Central memory CD4-positive, alpha-beta T cell (primary cell): Measurements from ENCODE around the gene ISCU.
A peak's percentile ranks its signal among the peaks of the same experiment; 100 is the strongest.
"Not testable (repeated sequence)": the region's sequence is repeated elsewhere in the genome, so short reads cannot be mapped to it uniquely, and the experiment has no call there.

ENCODE experiments used
- DNase-seq: peaks from one replicate; pipeline ENCODE4 v3.0.0; 2022

Gene ISCU

DNA sequence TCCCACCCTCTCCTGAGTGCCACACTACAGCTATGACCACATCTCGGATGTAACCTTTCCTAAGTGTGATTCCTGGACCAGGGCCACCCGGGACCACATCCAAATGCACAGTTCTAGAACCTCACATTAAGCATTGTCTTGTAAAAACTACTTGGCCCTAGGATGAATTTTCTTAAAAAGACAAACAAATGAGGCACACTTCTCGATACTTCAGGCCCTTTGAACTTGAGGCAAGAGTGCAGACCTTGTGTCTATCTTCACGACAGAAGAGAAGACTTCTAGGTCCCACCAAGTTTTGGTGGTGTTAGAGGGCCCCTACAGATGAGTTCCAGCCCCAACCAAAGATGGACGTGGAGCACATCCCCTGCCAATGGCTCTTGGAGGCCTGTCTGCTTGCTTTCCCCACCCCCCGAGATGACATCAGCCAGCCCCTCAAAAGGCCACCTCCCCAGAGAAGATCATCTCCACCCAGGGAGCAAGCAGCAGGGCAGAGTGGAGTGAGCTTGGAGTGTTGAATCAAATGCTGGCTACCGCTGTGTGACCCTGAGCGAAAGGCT lies 9.3 kb downstream of the ISCU start:
- no peak for DNase-seq

DNA sequence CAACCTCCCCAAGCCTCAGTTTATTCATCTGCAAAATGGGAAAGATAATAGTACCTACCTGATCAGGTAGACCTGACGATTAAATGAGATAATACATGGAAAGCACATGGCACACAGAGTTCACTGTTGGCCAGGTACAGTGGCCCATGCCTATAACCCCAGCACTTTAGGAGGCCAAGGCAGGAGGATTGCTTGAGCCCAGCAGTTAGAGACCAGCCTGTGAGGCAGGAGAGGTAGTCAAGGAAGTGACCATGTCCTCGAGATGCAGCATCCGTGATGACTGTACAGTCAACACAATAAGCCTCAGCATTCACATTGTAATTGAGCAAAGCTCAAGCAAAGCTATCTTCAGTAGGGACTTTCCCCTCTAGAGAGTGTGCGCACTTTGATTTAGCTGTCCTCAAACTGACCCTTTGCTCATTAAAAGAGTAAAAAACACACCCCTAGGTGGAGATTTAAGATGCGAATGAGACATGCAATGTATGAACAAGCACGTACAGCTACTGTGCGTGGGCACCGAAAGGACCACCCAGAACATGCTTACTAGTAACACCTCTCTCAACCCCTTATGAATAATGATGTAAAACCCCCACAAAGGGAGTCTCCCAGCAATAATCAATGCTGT lies 9.9 kb downstream of the ISCU start:
- DNase-seq, result no peak

DNA sequence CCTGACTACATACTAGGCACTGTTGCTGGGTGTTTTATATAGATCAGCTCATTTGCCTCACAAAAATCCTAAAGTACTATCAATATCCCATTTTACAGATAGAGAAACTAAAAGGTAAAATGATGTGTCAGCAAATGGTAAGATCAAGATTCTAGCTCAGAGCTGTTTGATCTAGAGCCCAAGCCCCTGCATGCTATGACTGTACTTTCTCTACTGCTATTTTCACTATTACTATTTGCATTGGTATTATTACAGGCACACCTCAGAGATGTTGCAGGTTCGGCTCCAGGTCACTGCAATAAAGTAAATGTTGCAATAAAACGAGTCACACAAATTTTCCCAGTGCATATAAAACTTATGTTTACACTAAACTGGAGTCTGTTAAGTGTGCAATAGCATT lies 10.9 kb downstream of the ISCU start:
- no peak for DNase-seq

DNA sequence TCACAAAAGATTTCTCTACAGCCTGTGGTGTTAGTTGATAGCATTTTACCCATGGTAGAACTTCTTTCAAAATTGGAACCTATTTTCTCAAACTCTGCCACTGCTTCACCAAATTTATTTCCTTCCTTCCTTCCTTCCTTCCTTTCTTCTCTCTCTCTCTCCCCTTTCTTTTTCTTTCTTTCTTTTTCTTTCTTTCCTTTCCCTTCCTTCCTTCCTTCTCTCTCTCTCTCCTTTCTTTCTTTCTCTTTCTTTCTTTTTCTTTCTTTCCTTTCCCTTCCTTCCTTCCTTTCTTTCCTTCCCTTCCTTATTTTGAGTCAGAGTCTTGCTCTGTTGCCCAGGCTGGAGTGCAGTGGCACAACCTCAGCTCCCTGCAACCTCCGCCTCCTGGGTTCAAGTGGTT lies 11.9 kb downstream of the ISCU start:
- not testable (repeated sequence) for DNase-seq

DNA sequence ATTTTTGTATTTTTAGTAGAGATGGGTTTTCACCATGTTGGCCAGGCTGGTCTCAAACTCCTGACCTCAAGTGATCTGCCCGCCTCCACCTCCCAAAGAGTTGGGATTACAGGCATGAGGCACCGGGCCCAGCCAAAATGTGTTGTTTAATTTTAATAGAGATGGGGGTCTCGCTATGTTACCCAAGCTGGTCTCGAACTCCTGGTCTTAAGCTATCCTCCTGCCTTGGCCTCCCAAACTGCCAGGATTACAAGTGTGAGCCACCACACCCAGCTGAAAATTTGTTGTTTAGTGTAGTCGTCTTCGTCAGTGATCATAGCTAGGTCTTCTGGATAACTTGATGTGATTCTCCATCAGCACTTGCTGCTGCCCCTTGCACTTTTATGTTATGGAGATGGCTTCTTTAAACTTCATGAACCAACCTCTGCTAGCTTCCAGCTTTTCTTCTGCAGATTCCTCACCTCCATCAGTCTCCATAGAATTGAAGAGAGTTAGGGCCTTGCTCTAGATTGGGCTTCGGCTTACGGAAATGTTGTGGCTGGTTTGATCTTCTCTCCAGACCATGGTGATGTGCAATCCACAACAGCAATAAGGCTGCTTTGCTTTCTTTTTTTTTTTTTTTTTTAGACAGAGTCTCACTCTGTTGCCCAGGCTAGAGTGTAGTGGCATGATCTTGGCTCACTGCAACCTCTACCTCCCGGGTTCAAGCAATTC lies 13.0 kb downstream of the ISCU start:
- peak; percentile 40 for DNase-seq

DNA sequence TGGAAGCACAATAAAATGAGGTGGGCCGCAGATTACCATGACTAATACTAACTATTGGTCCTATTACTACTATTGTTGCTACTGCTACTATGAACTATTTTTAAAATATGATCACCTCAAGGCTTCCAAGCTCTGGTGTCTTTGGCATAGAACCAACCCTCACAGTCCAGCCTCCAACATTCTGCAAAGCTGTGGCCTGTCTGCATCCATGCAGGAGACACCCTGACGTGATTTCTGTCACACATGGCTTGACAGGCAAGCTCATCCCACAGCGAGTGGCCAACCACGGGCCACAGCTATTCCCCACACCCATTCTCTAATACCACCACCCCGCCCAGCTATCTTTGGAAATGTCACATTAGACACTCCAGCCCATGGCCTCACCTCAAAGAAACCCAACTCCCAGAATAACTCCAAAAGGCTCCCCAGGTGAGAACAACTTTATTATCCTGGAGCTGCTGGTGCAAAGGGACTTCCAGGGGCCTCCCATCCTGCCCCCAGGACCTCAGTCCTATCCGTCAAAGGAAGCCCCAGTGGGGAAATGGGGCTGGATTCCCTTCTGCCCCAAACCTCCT lies 14.4 kb downstream of the ISCU start:
- no peak for DNase-seq

DNA sequence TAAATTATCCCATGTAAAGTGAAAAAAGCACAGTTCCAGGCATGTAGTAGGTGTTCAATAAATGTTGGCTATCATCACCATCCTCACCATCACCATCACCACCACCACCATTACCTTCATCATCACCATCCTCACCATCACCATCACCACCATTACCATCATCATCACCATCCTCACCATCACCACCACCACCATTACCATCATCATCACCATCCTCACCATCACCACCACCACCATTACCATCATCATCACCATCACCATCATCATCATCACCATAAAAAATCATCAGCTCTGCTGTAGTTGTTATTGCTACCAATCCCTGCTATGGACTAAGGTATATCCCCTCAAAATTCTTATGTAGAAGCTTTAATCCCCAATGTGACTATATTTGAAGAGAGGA lies 15.1 kb downstream of the ISCU start:
- no peak for DNase-seq

DNA sequence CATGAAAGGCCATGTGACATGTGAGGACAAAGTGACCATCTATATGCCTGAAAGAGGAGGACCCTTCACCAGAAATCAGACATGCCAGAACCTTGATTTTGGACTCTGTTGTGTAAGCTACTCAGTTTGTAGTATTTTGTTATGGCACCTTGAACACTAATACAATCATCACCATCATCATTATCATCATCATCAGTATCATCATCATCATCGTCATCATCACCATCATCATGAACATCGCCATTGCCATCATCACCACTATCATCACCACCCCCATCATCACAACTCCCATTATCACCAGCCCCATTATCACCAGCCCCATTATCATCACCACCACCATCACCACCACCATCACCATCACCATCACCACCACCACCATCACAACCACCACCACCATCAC lies 15.9 kb downstream of the ISCU start:
- DNase-seq, result no peak

DNA sequence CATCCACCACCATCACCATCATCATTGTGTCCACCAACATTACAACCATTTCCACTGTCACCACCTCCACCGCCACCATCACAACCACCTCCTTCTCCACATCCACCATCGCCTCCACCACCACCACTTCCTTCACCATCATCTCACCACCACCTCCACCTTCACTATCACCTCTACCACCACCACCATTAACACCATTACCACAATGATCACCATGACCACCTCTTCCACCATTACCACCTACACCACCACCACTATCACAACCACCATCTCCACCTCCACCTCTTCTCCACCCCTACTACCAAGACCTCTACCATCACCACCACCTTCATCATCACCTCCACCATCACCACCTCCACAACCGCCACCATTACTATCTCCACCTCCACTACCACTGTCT lies 16.4 kb downstream of the ISCU start:
- no peak for DNase-seq

DNA sequence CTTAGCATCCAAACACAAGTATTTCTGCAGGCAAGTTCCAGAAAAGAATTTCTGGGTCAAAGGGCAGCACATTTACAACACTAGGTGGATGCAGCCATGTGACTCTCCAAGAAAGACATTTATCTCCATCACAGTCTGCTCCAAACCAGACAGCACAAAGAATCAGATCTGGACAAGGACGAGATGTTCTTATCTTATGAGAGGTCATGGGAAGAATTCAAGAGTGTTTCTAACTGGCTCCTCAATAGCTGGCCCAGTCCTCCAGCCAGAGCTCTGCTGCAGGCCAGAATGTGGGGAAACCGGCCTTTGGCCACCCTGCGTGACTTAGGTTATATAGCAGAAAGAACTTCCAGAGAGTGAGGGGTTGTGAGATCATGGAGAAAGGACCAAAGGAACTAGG lies 18.1 kb downstream of the ISCU start:
- no peak for DNase-seq

DNA sequence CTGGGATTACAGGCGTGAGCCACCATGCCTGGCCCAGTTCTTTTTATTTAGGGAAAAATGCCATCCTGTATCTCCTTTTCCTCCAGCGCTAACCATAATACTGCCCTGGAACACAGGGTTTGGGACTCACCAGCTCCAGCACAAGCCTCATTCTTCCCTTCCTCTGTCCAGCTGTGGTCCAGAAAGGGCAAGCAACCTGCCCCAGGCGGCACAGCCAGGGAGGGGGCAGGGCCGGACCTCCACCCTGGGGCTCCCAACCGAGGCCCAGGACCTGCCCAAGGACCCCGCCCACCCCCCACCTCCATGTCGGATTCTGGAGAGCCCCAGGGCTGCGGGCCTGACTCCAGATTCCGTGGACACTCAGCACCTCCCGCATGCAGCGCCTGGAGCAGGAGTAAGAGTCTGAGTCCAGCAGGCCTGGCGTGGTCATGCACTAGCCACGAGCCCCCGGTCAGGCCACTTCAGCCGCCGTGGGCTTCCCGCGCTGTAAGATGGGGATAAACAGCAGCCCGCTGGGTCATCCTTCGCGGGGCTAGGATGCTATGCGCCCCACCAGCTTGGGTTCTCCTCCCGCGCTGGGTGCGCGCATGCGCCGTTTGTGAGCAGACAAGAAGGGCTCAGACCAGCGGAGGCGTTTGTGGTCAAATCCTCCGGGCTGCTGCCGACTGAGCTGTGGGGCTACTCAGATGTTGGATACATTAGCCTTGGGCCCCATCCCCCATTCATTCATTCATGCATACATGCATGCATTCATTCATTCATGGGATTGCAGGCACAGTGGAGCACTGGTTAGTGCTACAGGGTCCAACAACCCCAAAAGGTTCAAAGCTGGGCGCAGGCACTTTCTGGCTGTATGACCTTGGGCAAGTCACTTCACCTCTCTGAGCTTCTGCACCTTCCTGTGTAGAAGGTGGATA lies 19.2 kb downstream of the ISCU start:
- no peak for DNase-seq

DNA sequence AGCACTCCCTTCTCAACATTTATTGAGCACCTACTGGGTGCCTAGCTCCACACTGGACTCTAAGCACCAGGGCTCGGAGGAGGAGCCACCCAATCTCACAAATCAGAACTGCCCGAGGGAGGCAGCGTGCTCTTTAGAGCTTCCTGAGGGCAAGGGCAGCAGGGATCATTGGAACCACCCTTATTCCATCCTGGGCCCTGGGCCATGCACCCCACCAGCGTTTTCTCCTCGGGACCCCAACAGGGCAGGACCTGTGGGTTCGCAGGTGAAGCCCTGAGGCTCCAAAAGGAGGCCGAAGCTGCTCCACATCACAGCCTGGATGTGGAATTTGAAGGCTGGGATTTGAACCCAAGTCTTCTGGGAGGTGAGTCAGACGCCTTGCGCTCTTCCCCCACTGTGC lies 20.1 kb downstream of the ISCU start:
- DNase-seq, result no peak

DNA sequence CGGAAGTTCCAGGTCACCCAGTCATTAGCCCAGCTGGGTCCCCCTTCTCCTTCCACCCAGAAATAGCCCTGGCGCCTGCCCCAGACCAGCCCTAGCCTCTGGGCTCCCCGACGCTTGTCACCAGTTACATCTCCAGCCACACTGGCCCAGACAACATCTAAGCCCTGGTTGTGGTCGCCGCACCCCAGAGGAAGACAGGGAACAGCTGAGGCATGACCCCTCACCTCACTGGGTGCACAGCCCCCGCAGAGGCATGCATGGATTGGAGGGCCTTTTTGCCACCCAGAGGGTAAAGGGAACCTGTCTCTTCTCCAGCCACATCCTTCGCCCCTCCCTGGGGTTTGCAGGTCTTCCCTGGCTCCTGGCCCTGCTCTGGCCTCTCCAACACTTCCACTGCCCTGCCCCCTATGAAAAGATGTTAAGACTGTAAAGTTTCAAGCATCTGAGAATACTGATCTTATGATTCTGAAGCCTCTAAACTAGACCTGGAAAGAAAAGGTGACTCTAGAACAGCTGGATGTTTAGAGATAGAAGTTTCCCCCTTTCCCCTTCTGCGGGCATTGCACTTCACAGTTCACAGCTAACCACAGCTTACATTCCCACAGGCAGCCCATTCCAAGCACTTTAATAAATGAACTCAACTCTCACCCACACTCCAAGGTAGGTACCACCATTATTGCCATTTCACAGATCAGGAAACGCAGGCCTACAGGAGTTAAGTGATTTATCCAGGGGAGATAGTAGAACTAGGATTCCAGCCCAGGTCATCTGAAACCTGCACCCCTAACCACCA lies 20.8 kb downstream of the ISCU start:
- DNase-seq, result no peak

DNA sequence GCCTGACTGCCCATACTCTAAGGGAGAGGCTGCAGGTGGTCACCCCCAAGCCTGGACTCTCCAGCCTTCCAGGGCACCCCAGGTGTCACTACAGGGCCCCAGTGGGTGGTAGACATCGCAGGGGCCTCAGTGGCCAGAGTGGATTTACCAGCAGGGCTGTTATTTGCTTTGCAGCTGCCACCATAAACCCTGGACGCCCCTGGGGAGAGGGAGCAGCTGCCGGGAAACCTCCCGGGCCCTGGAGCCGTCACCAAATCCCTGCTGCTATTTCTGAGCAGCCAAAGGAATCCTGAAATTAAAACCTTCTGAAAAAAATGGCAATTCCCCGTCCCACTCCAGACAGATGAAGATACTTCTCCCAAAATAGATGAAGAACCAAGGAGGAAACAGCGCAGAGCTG lies 21.6 kb downstream of the ISCU start:
- DNase-seq, result no peak

DNA sequence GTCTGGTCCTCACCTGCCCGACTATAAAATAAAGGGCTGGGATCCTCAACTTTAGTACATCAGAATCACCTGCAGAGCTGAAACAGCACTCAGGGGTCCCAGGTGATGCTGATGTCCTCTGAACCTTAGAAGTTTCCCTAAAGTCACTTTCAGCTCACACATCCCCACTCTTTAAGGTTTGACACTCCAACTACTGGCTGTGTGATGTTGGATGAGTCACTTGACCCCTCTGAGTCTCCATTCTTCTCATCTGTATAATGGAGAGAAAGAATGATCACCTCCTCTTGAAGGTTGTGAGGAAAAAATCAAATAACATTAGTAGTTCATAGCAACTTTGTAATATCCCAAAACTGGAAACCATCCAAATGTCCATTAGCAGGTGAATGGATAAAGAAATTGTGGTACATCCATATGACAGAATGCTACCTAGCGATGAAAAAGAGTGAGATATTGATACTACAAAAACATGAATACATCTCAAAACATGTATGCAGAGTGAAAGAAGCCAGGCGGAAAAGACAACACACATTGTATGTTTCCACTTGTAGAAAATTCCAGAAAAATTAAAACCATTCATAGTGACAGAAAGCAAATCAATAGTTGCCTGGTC lies 22.2 kb downstream of the ISCU start:
- no peak for DNase-seq

DNA sequence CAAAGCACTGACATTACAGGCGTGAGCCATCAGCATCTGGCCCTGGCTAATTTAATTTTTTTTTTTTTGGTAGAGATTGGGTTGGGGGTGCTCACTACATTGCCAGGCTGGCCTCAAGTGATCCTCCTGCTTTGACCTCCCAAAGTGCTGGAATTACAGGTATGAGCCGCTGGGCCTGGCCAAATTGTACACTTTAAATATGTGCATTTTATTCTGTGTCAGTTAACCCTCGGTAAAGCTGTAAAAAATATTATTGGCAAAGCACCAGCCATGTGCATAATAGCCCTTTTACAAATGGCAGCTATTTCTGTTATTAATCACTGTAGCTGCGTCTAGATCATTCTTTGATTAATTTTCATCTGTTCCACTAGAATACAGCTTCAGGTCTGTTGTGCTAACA lies 23.5 kb downstream of the ISCU start:
- no peak for DNase-seq

DNA sequence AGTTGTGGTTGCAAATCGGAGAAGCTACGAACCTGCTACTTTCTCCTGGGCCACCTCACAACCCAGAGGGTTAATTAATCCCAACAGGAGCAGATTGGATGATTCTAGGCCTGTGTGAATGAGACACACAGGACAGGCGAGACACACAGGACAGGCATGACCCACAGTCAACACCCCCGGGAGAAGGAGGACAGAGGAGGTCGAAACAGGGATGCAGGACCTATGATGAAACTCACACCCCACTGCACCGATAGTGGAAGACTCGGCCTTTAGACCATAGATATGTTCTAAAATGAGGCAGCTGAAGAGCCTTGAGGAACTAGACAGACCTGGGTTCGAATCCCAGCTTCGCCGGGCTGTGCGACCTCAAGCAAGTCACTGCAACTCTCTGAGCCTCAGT lies 23.9 kb downstream of the ISCU start:
- no peak for DNase-seq

DNA sequence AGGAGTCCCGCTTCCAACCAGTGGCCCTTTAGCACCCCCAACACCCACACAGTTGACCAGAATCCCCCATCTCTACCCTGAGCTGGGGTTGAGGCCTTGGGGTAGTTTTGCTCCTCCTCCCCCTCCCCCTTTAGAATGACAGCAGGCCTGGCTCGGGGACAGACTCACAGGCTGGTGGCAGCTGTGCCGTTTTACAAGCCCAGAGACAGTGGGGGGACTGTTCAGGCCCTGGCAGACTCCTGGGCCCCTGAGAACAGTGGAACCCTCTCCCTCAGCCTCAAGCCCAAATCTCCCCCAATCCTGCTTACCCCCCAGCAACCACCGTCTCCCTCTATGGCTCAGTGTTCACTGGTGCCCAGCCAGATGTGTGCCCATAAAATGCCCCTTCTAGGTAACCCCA lies 25.4 kb downstream of the ISCU start:
- no peak for DNase-seq

DNA sequence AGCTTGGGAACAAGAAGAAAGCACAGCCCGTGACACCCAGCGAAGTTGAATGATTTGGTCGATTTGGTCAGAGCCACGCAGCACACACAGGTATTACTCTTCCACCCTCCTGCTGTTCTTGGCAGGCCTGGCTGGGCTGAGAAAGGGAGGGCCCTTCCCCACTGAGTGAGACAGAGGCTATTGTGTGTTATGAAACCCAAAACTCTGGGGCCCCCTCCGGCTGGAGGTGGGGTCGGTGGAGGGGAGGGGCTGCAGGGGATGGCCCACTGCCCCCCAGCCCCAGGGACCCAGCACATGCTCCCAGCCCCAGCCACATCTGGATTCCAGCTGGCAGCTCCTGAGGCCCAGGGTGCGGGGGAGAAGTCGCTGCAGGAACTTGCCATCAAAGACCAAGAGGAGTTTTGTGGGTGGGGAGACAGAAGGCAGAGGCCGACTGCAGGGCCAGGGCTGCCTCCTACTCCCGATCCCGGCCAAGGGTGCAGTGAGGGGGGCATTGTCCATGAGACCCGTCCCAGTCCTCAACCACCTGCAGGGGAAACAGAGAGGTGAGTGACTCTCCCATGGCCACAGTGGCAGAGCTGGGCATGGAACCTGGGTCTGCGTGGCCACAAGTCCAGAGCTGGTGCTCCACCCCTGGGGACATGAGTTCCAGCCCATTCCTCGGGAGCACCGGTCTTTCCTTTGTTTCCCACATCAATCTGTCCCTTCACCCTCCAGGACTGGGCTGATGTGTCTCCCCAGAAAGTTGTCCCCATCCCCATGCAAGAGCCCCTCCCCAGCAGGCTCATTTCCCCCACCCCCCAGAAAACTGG lies 26.8 kb downstream of the ISCU start:
- DNase-seq, result no peak

DNA sequence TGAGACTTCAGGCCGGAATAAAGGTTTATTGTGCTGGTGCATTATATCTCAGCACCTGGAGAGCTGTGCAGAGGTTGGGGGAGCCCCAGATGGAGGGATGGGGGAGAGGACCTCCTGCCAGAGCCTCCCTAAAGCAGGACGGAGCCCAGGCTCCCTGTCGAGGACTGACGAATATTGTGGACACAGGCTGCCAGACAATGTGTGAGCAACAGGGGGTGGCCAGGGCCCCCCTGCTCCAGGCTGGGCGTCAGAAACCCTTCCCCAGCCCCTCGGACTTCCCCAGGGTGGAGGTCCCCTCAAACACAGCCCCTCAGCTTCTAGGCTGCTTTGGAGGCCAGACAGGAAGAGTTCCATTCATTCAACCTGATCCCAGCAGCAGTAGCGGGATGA lies 27.4 kb downstream of the ISCU start:
- no peak for DNase-seq

DNA sequence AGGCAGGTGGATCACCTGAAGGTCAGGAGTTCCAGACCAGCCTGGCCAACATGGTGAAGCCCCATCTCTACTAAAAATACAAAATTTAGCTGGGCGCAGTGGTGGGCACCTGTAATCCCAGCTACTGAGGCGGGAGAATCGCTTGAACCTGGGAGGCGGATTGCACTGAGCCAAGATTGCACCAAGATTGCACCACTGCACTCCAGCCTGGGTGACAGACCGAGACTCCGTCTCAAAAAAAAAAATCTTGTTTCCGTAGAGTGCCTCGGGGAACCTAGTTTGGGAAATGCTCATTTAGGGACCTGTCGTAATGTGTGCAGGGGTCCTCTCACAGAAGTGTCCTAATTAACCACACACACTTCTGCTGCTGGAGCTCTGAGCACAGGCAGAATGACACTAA lies 28.1 kb downstream of the ISCU start:
- not testable (repeated sequence) for DNase-seq
